CD4-positive, alpha-beta memory T cell (primary cell): ENCODE results near the gene CCND3. TPM values are rescaled to one million over a fixed set of nuclear protein-coding genes. Genes with fewer than 3 reads are reported as not detected.

ENCODE experiments used
- CTCF ChIA-PET: fragments of 350-600 bp; sonication (Branson Sonifier 250); formaldehyde crosslinking; loops from one replicate; lab custom pipeline; 2021; ENCODE audit warnings: inconsistent platforms; ENCODE audit not compliant: partially characterized antibody; lab: Charles Lee
- POLR2A ChIA-PET: fragments of 350-600 bp; sonication (Branson Sonifier 250); formaldehyde crosslinking; loops from one replicate; lab custom pipeline; 2021; ENCODE audit not compliant: partially characterized antibody; lab: Charles Lee
- DNase-seq, 5 donors: peaks; one replicate each; pipeline versions ENCODE4 v3.0.0 to v3.0.0-alpha.2; 2020 to 2022; ENCODE audit warnings: mixed read lengths in 1 of 5
- H3K27ac ChIP-seq: one replicate; pipeline ENCODE4 v1.7.0; 2013; ENCODE audit warnings: low read depth, low read length
- H3K27me3 ChIP-seq: 2 replicates; pipeline ENCODE4 v1.7.0; 2013; ENCODE audit warnings: mild to moderate bottlenecking, low read length, moderate library complexity; ENCODE audit not compliant: insufficient read depth
- H3K36me3 ChIP-seq: 2 replicates; pipeline ENCODE4 v1.7.0; 2013; ENCODE audit warnings: mild to moderate bottlenecking, low read length, moderate library complexity; ENCODE audit not compliant: insufficient read depth
- H3K4me1 ChIP-seq: 2 replicates; pipeline ENCODE4 v1.7.0; 2013; ENCODE audit warnings: mild to moderate bottlenecking, low read length, moderate library complexity; ENCODE audit not compliant: insufficient read depth
- H3K4me3 ChIP-seq, 2 donors: one replicate each; pipeline ENCODE4 v1.7.0; 2013; ENCODE audit warnings: low read length in 2 of 2, mild to moderate bottlenecking in 1 of 2
- H3K9me3 ChIP-seq, 2 donors: one replicate each; pipeline ENCODE4 v1.7.0; 2013; ENCODE audit warnings: low read length in 2 of 2, control low read depth in 1 of 2; ENCODE audit not compliant: control insufficient read depth in 1 of 2
- H3K27ac Mint-ChIP-seq, 7 donors: one replicate each; pipeline ENCODE4 v1.8.0; 2020 to 2021; ENCODE audit warnings: mixed read lengths in 7 of 7, mild to moderate bottlenecking in 6 of 7, inconsistent platforms in 3 of 7, moderate library complexity in 3 of 7
- H3K27me3 Mint-ChIP-seq, 2 donors: one replicate each; pipeline ENCODE4 v1.8.0; 2020 to 2021; ENCODE audit warnings: mixed read lengths in 2 of 2
- H3K36me3 Mint-ChIP-seq, 2 donors: one replicate each; pipeline ENCODE4 v1.8.0; 2020 to 2021; ENCODE audit warnings: mixed read lengths in 2 of 2, inconsistent platforms in 1 of 2, mild to moderate bottlenecking in 1 of 2
- H3K4me1 Mint-ChIP-seq, 4 donors: one replicate each; pipeline ENCODE4 v1.8.0; 2020 to 2021; ENCODE audit warnings: mixed read lengths in 4 of 4, mild to moderate bottlenecking in 1 of 4
- H3K4me3 Mint-ChIP-seq, 8 donors: one replicate each; pipeline ENCODE4 v1.8.0; 2020 to 2021; ENCODE audit warnings: mixed read lengths in 8 of 8, mild to moderate bottlenecking in 7 of 8, moderate library complexity in 6 of 8, inconsistent platforms in 3 of 8
- H3K9me3 Mint-ChIP-seq, 8 donors: one replicate each; pipeline ENCODE4 v1.8.0; 2020 to 2021; ENCODE audit warnings: mixed read lengths in 8 of 8, mild to moderate bottlenecking in 5 of 8, inconsistent platforms in 3 of 8, moderate library complexity in 1 of 8
- intact Hi-C: fragments of 100-400 bp; cut with micrococcal nuclease; formaldehyde crosslinking; loops from one replicate; pipeline ENCODE4 v1.15.1; 2023
- polyA plus RNA-seq, 2 donors: library from polyadenylated mRNA; unstranded; fragments of 300-500 nt; fragmentation: Illumina TruSeq; gene quantifications; one replicate each; pipeline ENCODE4 v1.2.3, GENCODE V29; 2021
- total RNA-seq, 2 experiments: library from RNA; stranded (reverse); gene quantifications; one replicate each; pipeline ENCODE4 v1.2.3, GENCODE V29; 2021

The CCND3 gene
- total and polyA plus RNA-seq, 4 experiments from 2014 or later: 223 to 555 (median 387) TPM

DNA sequence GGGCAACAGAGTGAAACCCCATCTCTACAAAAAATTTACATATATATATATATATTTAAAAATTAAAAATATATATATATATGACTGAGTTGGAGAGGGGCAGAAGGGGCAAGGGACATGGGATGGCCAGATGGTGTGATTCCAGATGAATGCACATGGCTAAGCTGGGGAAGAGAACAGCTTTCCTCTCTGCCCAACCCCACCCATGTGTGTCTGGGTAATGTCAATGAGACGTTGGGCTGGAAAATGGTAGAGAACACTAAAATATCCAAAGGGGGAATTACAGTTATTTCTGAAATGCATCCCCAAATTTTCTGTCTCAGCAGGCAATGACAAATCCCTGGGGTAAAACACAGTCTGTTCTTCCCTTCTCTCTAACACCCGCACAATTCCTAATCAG, 31.2 kb upstream of the CCND3 start:
- ChIA-PET CTCF (interaction anchor here (1.2 to 1.4 kb wide), 2 partner anchors 13 to 16 kb away, joined by 3 read pairs; no protein-coding TSS in a partner anchor), POLR2A (interaction anchor here (1.0 to 1.2 kb wide), 2 partner anchors 9 to 18 kb away, joined by 3 read pairs; no protein-coding TSS in a partner anchor)
- no peaks in the 10 kb centered on the region for H3K27me3 Mint-ChIP-seq
- peaks cover 39 to 82% (median 61%) of the 10 kb centered on the region in 4 donors for H3K4me1 Mint-ChIP-seq
- H3K4me3 ChIP-seq: no peak overlapping the region
- no peaks in the 10 kb centered on the region for H3K9me3 Mint-ChIP-seq
- intact Hi-C loops: no loop called here
- no peaks in the 10 kb centered on the region for H3K36me3 ChIP-seq
- no peak for DNase-seq
- no peaks in the 10 kb centered on the region for H3K9me3 ChIP-seq
- peaks cover 72% of the 10 kb centered on the region for H3K4me1 ChIP-seq
- peak overlapping the region in 3 of 8 donors; percentile 2 to 60 (median 12) for H3K4me3 Mint-ChIP-seq
- H3K27ac Mint-ChIP-seq: peak overlapping the region in 4 of 7 donors; percentile 16 to 76 (median 58)
- peaks cover 17 to 45% of the 10 kb centered on the region in 2 donors for H3K36me3 Mint-ChIP-seq
- no peak overlapping the region for H3K27ac ChIP-seq
- no peaks in the 10 kb centered on the region for H3K27me3 ChIP-seq

- Histone ChIP-seq H3K36me3 (peaks cover 5% of the 10 kb centered on the region), H3K4me3 (no peak overlapping the region), H3K27ac (no peak overlapping the region), H3K27me3 (no peaks in the 10 kb centered on the region), H3K9me3 (no peaks in the 10 kb centered on the region), H3K4me1 (peaks cover 71% of the 10 kb centered on the region)
- intact Hi-C loops: no loop called here
- H3K36me3 Mint-ChIP-seq: peaks cover 14 to 47% of the 10 kb centered on the region in 2 donors
- H3K27me3 Mint-ChIP-seq: no peaks in the 10 kb centered on the region
- peaks cover 42 to 85% (median 64%) of the 10 kb centered on the region in 4 donors for H3K4me1 Mint-ChIP-seq
- ChIA-PET CTCF (no interaction called here), POLR2A (interaction anchor here (1.1 kb wide), 1 partner anchor 32 kb away, joined by 3 read pairs; no protein-coding TSS in a partner anchor)
- H3K27ac Mint-ChIP-seq: peak overlapping the region; percentile 25 to 82 (median 59)
- peak in 1 of 5 donors; percentile 8 for DNase-seq
- H3K4me3 Mint-ChIP-seq: peak overlapping the region in 7 of 8 donors; percentile 17 to 70 (median 57)
- no peaks in the 10 kb centered on the region for H3K9me3 Mint-ChIP-seq
These were observed 28.8 kb upstream of the CCND3 start for GRCh38 chr6:41970436-41970846.

GRCh38 chr6:41967312-41968287, 26.0 kb upstream of the CCND3 start:
- Mint-ChIP-seq H3K4me1 (peaks cover 52 to 87% (median 70%) of the 10 kb centered on the region in 4 donors), H3K4me3 (peak overlapping the region in 2 of 8 donors; percentile 13 to 54), H3K27ac (peak overlapping the region in 3 of 7 donors; percentile 52 to 72 (median 62)), H3K36me3 (peaks cover 25 to 49% of the 10 kb centered on the region in 2 donors), H3K9me3 (no peaks in the 10 kb centered on the region), H3K27me3 (no peaks in the 10 kb centered on the region)
- H3K36me3 ChIP-seq: peaks cover 12% of the 10 kb centered on the region
- intact Hi-C loops: no loop called here
- peaks cover 77% of the 10 kb centered on the region for H3K4me1 ChIP-seq
- CTCF ChIA-PET: interaction anchor here (0.8 to 2.0 kb wide), 5 partner anchors 14 to 131 kb away, joined by 3 to 7 read pairs (median 3); no protein-coding TSS in a partner anchor
- no peak overlapping the region for H3K27ac ChIP-seq
- no peak overlapping the region for H3K4me3 ChIP-seq
- no peaks in the 10 kb centered on the region for H3K27me3 ChIP-seq
- POLR2A ChIA-PET: interaction anchor here (0.5 to 1.3 kb wide), 4 partner anchors 10 to 494 kb away, joined by 3 read pairs; partner anchors contain the start of gene TOMM6
- no peaks in the 10 kb centered on the region for H3K9me3 ChIP-seq
- DNase-seq: no peak

GRCh38 chr6:41966961-41967311, 25.3 kb upstream of the CCND3 start:
- H3K9me3 Mint-ChIP-seq: no peaks in the 10 kb centered on the region
- H3K4me1 Mint-ChIP-seq: peaks cover 47 to 86% (median 65%) of the 10 kb centered on the region in 4 donors
- H3K27me3 Mint-ChIP-seq: no peaks in the 10 kb centered on the region
- peak overlapping the region in 2 of 7 donors; percentile 17 to 72 for H3K27ac Mint-ChIP-seq
- H3K4me3 Mint-ChIP-seq: no peak overlapping the region
- H3K36me3 Mint-ChIP-seq: peaks cover 21 to 44% of the 10 kb centered on the region in 2 donors
- peaks cover 12% of the 10 kb centered on the region for H3K36me3 ChIP-seq
- peaks cover 79% of the 10 kb centered on the region for H3K4me1 ChIP-seq
- no peaks in the 10 kb centered on the region for H3K9me3 ChIP-seq
- POLR2A ChIA-PET: interaction anchor here (0.6 kb wide), 1 partner anchor 495 kb away, joined by 3 read pairs; no protein-coding TSS in a partner anchor
- CTCF ChIA-PET: interaction anchor here (2.0 kb wide), 1 partner anchor 77 kb away, joined by 7 read pairs; no protein-coding TSS in a partner anchor
- no peak for DNase-seq
- H3K4me3 ChIP-seq: no peak overlapping the region
- H3K27ac ChIP-seq: no peak overlapping the region
- H3K27me3 ChIP-seq: no peaks in the 10 kb centered on the region
- intact Hi-C loops: no loop called here

DNA sequence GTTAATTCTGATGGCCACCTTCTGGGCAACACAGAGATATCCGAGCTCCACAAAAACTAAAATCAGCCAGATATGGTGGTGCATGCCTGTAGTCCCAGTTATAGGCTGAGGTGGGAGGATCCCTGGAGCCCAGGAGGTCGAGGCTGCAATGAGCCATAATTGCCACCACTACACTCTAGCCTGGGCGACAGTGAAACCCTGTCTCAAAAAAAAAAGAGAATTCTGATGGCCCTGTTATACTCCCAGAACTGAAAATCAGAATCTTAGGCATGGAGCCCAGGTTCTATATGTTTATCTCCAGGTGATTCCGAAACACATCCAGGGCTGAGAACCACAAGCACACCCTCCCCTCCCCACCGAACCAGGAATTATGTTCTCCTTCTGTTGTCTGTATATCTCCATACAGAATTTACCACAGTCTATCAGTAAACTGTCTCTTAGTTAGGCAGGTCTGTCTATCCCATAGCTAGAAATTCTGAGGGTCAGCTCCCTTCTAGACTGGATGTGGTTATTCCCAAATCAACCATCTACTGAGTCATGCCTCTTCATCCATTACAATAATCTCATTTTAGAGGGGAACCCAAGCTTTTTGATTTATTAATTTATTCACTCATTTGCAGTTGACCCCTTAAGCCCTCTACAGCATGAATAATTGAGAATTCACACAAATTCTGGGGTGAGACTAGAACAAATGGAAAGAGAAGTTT, 24.8 kb upstream of the CCND3 start:
- Mint-ChIP-seq H3K9me3 (no peaks in the 10 kb centered on the region), H3K4me1 (peaks cover 53 to 88% (median 70%) of the 10 kb centered on the region in 4 donors), H3K27me3 (no peaks in the 10 kb centered on the region), H3K27ac (peak overlapping the region in 5 of 7 donors; percentile 4 to 72 (median 37)), H3K4me3 (no peak overlapping the region), H3K36me3 (peaks cover 26 to 49% of the 10 kb centered on the region in 2 donors)
- H3K27me3 ChIP-seq: no peaks in the 10 kb centered on the region
- no peak overlapping the region for H3K27ac ChIP-seq
- intact Hi-C loops: no loop called here
- no peaks in the 10 kb centered on the region for H3K9me3 ChIP-seq
- POLR2A ChIA-PET: interaction anchor here (1.0 to 1.4 kb wide), 2 partner anchors 45 to 80 kb away, joined by 3 read pairs; partner anchors contain the start of genes BYSL and MED20
- CTCF ChIA-PET: interaction anchor here (2.0 kb wide), 1 partner anchor 77 kb away, joined by 7 read pairs; no protein-coding TSS in a partner anchor
- peaks cover 83% of the 10 kb centered on the region for H3K4me1 ChIP-seq
- no peak overlapping the region for H3K4me3 ChIP-seq
- DNase-seq: no peak
- peaks cover 12% of the 10 kb centered on the region for H3K36me3 ChIP-seq

DNA sequence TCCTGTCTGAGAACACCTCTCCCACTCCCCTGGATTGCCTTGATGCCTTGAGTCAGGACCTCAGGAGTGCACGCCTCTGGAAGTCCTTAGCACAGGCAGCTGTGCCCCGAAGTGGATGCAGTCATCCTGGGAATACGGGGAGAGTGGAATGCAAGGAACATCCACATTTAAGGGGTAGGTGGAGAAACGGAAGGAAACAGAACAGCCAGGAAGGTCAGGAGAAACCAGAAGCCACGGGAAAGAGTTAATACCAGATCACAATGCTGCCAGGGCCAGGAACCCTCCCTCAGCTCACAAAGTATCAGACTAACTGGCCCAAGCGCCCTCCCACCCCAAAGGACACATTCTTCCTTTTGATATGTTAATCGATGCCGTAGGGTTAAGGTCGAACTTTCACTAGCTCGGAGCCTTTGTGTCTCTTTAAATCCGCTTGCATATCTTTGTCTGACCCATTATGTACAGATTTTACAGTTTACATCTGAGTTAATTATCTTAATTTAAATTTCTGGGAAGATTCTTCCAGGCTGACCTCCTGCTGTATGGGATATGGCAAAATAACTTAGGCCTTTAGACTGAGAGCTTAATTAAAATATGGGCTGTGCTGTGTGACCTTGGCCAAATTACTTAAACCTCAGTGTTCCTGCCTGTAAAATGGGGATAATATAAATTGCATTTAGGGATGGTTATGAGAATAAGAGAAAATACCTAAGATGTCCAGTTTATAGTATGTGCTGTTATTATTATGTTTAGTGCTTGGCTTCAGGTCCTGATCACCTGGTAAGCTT, 24.0 kb upstream of the CCND3 start:
- ChIA-PET POLR2A (interaction anchor here (1.0 to 1.4 kb wide), 2 partner anchors 45 to 81 kb away, joined by 3 read pairs; partner anchors contain the start of genes BYSL and MED20), CTCF (interaction anchor here (0.8 to 2.4 kb wide), 2 partner anchors 45 to 78 kb away, joined by 3 to 7 read pairs; partner anchors contain the start of genes BYSL and MED20)
- intact Hi-C loops: no loop called here
- Mint-ChIP-seq H3K4me1 (peaks cover 54 to 88% (median 69%) of the 10 kb centered on the region in 4 donors), H3K27me3 (no peaks in the 10 kb centered on the region), H3K4me3 (no peak overlapping the region), H3K36me3 (peaks cover 25 to 45% of the 10 kb centered on the region in 2 donors), H3K9me3 (no peaks in the 10 kb centered on the region), H3K27ac (peak overlapping the region in 5 of 7 donors; percentile 4 to 72 (median 47))
- Histone ChIP-seq H3K4me1 (peaks cover 80% of the 10 kb centered on the region), H3K27me3 (no peaks in the 10 kb centered on the region), H3K27ac (no peak overlapping the region), H3K9me3 (no peaks in the 10 kb centered on the region), H3K4me3 (no peak overlapping the region), H3K36me3 (peaks cover 12% of the 10 kb centered on the region)
- no peak for DNase-seq
